NCI-H446 treated with DMSO at 0.1 percent for 48 hours (cell line): ENCODE measurements around the gene HOMER1.
A peak's percentile ranks its signal among the peaks of the same experiment; 100 is the strongest.
"Not testable (repeated sequence)": the region's sequence is repeated elsewhere in the genome, so short reads cannot be mapped to it uniquely, and the experiment has no call there.

Experiments
- DNase-seq: peaks from one replicate; lab custom pipeline; 2025; lab: John Stamatoyannopoulos, UW

The HOMER1 gene

DNA sequence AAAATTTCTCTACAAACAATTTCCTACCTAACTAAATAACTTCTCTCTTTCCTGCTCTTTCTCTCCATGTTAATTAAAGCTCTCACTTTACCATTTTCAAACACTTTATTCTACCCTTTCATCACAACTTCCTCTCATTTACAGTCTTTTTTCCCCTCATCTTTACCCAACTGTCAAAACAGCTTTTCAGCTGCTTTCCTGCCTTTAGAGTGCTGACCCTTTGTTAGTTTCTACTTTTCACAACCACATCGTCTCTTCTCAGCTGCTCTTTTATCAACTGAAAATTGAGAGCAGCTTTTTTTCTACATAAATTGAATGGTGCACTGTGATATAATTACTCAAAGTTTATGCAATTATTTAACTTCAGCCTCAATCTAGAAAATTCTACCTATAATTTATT is 3.1 kb upstream of the HOMER1 start:
- no peak for DNase-seq

- DNase-seq, result not testable (repeated sequence)
Measured at GRCh38 chr5:79516331-79516730, 2.4 kb upstream of the HOMER1 start.

DNA sequence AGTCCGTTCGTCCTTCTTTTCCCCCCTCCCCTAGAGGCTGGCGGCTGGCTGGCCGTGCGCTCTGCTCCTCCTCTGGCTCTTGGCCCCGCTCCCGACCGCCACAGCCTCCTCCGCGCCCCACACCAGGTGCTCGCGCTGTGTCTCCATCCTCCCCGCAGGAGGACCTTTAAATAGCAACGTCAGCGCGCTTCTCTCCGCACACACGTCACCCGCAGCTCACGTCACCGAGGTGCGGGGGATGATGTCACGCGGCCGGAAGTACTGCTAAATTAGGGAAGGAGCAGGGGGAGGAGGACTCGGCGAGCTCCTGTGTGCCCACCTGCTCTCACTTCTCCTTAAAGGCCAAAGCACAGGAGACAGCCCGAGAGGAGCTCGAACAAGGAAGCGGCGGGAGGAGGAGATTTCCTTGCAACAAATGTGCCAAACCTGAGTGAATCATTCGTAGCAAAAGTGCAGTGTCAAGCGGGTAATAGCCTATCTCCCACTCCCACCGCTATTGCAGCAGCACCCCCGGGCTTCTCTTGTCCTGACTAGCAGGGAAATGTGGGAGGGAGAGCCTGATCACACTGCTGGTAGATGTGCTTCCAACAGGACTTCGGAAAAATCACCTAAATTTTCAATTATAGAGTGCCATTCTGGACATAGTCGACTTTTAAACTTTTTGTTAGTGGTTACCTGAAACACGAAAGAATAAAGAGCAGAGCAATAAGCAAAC is 614 bp upstream of the HOMER1 start:
- peak; percentile 76 for DNase-seq

DNA sequence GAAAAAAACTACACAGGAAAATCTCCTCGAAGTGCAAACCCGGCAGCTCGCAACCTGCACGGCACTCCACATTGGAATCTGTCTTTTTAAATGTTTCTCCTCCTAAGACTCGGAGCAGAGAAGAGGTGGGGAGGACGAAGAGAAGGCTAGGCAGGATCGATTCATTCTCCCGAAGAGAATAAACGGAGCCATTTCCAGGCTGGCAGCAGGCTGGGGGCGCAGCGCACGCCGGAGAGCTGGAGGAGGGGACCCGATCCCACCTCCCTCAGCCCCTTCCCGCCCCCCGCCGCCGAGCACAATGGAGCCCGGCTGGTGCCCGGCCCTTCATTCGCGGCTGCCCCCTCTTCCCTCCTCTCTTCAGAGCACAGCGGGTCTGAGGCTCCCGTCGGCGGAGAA is 628 bp downstream of the HOMER1 start:
- DNase-seq, result no peak

GRCh38 chr5:79512471-79513307 is 1.2 kb downstream of the HOMER1 start:
- DNase-seq, result no peak

- DNase-seq, result no peak
Measured at GRCh38 chr5:79512049-79512448, 1.9 kb downstream of the HOMER1 start.

DNA sequence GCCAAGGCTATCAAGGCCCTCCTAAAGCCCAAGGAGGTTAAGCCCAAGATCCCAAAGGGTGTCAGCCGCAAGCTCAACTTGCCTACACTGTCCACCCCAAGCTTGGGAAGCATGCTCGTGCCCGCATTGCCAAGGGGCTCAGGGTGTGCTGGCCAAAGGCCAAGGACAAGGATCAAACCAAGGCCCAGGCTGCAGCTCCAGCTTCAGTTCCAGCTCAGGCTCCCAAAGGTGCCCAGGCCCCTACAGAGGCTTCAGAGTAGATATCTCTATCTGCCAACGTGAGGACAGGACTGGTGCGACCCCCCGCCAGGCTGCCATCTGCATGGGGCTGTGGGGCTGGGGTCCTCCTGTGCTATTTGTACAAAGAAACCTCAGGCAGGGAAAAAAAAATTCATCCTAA is 3.3 kb downstream of the HOMER1 start:
- no peak for DNase-seq

DNA sequence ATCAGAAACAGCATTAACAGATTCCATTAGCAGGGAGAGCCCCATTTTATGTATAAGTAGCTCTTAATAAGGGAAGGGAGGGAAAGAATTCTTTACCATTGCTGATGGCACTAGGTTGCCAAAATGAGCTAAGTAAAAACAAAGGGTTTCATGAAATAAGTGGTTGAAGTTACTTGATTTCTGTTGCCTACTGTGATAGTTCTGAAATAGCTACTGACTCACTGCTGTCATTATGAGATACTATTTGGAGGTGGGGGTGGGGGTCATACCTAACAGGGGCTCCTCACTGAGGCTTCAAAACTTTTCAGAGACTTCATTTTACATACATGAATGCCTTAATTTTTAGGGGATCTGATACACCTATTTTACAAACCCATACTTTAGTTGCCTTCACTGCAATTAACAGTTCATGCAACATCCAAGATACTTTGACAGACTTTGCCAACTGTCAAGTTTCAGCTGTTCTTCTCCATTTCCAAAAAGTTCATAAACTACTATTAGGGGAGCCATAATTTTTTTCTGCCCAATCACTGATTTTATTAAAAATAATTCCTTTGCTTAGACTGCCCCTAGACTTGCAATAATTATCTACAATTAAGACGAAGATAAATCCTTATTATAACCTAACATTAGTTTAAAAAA is 4.6 kb downstream of the HOMER1 start:
- no peak for DNase-seq

DNA sequence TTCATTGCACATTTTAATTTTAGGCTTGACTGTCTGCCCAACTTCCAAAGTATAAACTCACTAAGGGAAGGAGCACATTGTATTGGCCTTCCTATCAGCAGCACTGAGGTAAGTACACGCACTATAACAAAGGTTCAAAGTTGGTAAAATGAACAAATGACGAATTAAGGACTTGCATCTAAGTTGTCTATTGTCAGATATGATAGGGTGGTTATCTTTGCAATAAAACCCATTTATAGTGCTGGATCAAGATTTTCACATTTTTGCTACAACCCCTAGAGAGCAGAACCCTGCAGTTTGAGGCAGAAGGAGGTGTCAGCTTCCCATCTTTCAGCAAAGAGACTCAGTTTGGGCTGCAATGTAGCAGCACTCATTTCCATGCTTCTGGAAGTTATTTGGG is 5.1 kb downstream of the HOMER1 start:
- no peak for DNase-seq

GRCh38 chr5:79508354-79508753 is 5.6 kb downstream of the HOMER1 start:
- DNase-seq, result no peak

DNA sequence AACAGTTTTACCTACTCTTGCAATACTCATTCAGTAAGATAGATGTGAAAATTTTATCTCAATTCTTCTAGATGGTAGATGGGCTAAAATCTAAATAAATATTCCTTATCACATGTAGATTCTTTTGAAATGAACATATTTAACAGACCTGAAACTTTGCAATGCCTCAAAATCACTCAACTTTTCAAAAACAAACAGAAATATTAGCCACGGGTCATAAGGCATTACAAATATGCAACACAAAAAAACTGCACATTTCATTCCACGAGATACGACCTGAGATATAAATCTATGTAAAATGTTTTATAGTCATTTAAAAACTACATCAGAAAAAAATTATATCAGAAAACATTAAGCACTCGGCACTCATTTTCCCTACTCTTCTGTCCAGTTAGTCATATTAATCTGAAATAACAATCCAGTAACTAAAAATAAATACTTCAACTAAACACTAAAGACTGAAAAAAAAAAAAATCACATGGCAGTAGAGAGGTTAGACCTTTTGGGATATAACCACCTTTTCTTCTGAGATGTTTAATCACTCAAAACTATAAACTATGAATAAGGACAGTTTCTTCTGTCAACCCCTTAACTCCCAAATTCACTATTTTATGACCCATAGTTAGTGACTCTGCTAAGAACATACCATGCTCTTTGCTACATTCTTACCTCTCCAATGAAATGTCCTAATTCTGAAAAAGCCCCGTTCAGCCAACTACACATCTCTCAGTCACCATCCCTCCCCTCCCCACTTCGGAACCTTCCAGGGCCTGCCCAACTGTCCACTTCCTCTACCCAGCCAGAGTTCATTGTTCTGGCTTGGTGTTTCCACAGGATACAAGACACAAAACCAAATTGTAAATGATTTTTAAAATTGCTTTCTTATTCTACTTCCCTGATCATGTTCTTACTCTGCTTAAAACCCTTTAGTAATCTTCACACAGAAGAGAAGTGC is 6.4 kb downstream of the HOMER1 start:
- no peak for DNase-seq

- no peak for DNase-seq
Measured at GRCh38 chr5:79505138-79505537, 8.8 kb downstream of the HOMER1 start.

DNA sequence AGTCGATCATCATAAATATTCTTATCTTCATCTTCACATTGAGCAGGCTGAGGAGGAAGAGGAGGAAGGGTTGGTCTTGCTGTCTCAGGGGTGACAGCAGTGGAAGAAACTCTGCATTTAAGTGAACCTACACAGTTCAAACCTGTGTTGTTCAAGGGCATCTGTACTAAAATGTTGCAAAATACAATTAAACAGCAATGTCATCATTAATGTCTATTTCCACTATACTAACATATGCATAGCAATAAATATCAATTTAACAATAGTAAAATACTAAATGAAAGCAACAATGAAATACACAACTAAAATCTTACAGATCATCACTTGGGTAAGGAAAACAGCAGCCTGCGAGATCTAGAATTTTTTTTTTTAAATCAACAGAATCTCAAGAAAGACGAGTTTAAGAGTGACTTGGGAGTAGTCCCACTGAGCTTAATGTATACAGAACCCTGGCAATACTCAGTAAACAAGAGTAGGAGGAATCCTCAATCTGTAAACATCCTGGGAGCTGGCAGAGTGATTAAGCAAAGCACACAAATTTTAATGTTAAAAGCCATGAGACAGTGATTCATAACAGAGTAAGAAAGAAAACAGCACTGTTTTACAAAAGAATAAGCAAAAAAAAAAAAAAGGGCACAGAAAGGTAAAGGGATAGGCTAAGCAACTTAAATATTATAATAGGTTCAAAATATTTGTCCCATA is 10.0 kb downstream of the HOMER1 start:
- DNase-seq, result no peak

GRCh38 chr5:79499640-79500273 is 14.2 kb downstream of the HOMER1 start:
- DNase-seq, result no peak

DNA sequence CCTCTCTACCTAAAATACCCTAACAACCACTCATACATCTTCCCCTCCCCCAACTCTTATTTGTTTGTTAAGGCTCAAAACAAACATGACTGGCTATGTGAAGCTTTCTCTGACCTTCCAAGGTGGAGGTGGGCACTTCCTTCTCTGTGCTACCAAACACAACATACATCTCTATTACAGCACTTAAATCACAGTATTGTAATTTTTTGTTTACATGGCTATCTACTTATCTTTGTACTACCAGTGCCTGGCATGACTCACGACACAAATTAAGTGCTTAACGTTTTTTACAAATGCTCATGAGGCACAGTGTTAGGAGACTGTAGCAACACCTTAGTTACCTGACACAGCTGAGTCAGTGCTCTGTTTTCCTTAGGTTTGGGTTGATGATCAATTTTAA is 18.6 kb downstream of the HOMER1 start:
- DNase-seq, result no peak

DNA sequence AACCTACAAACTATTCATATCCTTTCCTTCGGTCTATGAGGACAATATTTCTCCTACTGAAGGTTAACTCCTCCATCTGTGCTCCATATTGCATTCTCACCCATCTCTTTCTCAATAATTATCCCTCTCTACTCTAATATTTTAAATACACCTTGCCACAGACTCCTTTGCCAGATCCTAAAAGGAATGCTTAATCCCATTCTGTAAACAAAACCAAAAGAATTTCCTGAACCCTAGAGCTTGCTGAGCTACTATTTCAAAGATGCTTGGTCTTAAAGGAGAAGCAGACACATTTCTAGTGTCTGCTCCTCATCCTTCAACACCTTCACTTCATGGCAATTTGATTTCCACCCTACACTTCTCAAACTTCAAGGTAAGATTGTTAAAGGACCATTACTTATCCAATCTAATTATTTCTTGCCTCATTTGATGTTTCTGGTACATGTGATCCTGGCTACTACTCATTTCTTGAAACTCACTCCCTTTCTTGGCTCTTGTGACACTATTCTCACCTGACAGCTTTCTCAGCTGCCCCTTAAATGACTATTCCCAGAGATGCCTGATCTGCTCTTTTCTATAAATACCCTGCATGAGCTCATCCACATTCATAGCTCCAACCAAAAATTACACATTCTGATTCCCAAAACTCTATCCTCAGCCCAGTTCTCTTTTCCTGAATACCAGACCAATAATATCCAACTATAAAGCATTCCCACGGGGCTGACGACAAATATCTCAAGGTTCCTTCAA is 20.2 kb downstream of the HOMER1 start:
- no peak for DNase-seq

GRCh38 chr5:79491690-79492317 is 22.1 kb downstream of the HOMER1 start:
- DNase-seq, result no peak

DNA sequence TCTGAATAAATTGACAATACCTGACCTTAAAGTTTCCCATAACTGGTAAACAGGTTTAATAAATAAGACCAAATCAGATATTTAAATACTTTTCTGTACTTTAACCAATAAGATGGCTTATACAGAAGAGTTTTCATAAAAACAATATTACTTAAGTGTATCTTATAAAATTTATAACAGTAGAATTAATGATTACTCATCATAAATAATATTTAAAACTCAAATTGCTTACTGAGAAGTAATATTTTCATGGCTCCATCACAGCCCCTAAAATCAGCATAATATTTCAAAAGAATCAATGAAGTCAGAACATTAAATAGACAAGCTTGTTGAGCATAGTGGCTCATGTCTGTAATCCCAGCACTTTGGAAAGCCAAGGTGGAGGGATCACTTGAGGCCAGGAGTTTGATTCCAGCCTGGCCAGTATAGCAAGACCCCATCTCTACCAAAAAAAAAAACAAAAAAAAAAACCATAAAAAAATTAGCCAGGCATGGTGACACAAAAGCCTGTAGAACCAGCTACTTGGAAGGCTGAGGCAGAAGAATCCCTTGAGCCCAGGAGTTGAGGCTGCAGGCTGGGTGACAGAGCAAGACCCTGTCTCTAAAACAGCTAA is 23.5 kb downstream of the HOMER1 start:
- no peak for DNase-seq

DNA sequence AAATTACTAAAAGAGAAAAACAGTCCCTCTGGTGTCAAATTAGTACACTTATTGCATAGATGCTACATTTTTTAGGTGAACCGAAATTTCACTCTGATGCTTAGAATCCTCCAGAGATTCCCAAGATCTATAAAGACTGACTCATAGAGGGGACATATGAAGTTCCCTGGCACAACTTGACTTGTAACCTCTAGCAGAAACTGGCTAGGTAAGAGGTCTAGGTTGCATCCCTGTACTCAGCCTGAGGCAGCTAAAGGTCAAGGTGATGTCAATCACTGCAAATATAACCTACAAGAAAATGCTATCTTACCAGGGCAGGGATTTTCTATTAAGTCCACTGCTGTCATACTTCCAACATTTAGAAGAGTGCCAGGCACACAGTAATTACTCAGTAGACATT is 24.2 kb downstream of the HOMER1 start:
- no peak for DNase-seq
